GM08714 (cell line): Measurements from ENCODE around the gene SPON1.
"Not testable (repeated sequence)": the region's sequence is repeated elsewhere in the genome, so short reads cannot be mapped to it uniquely, and the experiment has no call there.

ENCODE experiments used
- H3K4me3 ChIP-seq: fragments of 200-500 bp; sonication (Bioruptor generic); 2 replicates; pipeline ENCODE4 v1.5.1; 2014; ENCODE audit warnings: mild to moderate bottlenecking, low read length, inconsistent platforms
- ZNF274 ChIP-seq: IDR thresholded peaks from 2 replicates; pipeline ENCODE4 v1.6.1; 2012; ENCODE audit warnings: mild to moderate bottlenecking, low read depth, low read length

Gene SPON1

DNA sequence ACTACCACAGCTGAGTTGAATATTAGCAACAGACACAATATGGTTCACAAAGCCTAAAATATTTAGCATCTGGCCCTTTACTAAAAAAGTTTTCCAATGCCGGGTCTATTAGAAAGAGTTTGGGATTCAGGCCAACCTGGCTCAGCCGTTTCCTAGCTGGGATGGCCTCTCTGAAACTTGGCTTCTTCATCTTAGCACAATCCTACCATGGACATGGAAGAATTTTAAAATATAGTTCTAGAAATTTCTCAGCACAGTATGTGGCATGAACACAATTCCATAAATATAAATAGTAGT is 292.7 kb downstream of the SPON1 start:
- no peak for TF ChIP-seq ZNF274

DNA sequence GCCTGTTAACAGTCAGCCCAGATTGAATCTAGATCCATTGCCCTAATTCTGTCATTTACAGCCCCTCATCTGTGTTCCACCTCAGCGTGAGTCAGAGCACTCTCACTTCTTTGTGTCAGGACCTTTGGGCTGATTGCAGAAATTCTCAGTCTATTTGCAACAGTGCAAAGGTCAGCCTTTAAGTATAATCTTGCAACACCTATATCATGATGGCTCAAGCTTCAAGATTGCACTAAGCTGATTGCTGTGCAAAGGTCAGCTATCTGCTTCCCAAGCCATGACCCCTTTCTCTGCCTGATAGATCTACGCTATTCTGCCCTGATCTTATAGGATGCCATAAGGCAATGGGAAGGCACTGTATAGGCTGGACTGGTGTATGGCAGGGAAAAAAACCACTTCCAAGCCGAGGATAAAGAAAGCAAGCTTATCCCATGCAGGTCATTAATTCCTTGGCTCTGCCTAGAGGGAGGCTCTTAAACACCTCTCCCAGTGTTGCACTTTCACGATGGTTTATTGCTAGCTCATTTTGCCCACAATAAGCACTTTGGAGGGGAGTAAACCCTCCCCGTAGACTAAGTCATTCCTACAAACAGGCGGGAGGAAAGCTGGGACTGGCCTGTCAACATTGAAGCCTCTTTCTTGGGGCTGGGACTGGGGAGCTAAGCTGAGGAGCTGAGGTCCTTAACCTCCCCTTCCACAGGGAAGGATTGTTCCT is 295.9 kb downstream of the SPON1 start:
- no peak for TF ChIP-seq ZNF274
- no peak overlapping the region for H3K4me3 ChIP-seq

More for the DNA sequence above, 292.7 kb downstream of the SPON1 start:
- no peak overlapping the region for H3K4me3 ChIP-seq

DNA sequence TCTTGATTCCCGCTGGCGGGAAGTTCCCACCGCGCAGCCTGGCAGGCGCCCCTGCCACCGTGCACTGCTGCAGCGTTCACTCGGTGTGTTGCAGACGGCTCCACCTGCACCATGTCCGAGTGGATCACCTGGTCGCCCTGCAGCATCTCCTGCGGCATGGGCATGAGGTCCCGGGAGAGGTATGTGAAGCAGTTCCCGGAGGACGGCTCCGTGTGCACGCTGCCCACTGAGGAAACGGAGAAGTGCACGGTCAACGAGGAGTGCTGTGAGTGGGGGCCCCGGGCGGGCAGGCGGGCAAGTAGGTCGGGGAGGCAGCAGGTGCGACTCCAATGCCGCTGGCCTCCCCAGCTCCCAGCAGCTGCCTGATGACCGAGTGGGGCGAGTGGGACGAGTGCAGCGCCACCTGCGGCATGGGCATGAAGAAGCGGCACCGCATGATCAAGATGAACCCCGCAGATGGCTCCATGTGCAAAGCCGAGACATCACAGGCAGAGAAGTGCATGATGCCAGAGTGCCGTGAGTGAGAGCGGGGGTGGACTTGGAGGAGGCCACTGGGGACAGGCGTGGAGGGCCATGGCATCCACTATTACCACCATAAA is 296.8 kb downstream of the SPON1 start:
- TF ChIP-seq ZNF274, result no peak
- no peak overlapping the region for H3K4me3 ChIP-seq

DNA sequence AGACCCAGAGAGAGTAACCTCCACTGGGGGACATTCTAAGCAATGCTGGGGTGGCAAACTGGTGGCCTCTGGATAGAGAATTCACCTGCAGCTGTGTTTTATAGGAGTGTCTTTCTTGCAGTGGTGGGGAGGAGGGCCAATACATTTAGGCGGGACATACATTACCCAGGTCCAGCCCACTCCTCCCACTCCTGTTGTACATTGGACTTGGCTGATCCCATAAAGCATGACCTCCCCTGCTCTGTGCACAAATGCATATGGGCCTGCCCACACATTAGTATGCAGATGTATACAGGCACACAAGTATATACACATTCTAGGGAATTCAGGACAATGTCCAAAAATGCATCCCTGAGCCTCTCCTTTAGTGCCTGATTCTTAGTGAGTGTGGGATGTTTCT is 297.4 kb downstream of the SPON1 start:
- H3K4me3 ChIP-seq, result no peak overlapping the region
- TF ChIP-seq ZNF274, result no peak

DNA sequence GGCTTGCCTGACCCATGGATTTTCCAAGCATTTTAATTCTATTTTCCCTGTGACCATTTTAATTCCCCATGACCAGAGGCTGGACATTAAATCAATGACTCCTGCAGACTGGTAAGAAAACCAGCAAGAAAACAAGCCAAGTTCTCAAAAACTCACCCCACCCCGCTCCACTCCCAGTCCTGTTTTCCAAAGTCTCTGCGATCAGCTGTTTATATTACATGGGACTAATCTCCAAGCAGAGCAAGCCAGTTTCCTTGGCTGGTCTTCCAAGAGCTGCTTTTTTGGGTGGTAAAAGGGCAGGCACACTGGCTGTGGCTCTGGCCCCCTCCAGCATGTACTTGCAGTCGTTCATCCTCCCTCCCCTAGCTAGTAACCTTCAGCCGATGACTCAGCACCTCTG is 298.5 kb downstream of the SPON1 start:
- H3K4me3 ChIP-seq, result no peak overlapping the region
- no peak for TF ChIP-seq ZNF274

DNA sequence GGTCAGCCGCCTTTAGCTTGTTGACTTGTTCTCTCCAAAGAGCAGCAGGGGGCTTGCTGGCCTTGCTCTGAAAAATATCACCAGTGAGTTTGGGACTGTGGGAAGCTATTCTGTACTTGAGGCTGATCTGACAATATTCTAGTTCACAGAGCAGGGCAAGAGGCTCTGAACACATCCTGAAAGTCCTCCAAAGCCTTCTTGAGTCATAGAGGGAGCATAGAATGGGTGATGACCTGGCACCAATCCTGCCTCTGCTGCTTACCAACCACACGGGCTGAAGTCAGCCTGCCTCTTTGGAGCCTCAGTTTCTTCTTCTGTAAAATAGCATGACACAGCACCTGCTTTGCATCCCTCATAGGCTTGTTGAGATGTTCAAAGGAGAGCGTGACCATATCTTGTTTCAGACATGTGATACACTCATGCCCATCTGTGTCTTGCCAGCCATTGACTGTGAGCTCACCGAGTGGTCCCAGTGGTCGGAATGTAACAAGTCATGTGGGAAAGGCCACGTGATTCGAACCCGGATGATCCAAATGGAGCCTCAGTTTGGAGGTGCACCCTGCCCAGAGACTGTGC is 299.8 kb downstream of the SPON1 start:
- no peak for TF ChIP-seq ZNF274
- H3K4me3 ChIP-seq, result no peak overlapping the region

DNA sequence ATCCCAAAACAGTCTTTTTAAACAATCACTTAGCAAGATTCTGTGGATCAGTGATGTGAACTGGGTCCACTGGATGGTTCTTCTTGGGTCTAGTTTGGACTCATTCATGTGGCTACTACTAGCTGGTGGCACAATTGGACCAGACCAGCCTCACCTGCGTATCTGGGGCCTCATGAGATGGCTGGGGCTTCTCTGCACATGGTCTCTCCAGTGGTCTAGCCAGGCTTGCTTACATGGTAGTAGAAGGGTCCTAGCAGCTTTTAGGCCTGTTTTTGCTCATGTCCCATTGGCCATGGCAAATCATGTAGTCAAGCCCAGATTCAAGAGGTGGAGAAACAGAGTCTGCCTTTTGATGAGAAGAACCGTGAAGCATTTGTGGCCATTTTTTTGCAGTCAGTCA is 302.4 kb downstream of the SPON1 start:
- H3K4me3 ChIP-seq, result no peak overlapping the region
- TF ChIP-seq ZNF274, result no peak

DNA sequence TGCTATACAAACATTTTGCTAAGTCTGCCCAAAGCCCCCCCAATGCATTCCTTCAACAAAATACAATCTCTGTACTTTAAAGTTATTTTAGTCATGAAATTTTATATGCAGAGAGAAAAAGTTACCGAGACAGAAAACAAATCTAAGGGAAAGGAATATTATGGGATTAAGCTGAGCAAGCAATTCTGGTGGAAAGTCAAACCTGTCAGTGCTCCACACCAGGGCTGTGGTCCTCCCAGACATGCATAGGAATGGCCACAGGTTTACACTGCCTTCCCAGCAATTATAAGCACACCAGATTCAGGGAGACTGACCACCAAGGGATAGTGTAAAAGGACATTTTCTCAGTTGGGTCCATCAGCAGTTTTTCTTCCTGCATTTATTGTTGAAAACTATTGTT is 304.1 kb downstream of the SPON1 start:
- TF ChIP-seq ZNF274, result no peak
- H3K4me3 ChIP-seq, result no peak overlapping the region

DNA sequence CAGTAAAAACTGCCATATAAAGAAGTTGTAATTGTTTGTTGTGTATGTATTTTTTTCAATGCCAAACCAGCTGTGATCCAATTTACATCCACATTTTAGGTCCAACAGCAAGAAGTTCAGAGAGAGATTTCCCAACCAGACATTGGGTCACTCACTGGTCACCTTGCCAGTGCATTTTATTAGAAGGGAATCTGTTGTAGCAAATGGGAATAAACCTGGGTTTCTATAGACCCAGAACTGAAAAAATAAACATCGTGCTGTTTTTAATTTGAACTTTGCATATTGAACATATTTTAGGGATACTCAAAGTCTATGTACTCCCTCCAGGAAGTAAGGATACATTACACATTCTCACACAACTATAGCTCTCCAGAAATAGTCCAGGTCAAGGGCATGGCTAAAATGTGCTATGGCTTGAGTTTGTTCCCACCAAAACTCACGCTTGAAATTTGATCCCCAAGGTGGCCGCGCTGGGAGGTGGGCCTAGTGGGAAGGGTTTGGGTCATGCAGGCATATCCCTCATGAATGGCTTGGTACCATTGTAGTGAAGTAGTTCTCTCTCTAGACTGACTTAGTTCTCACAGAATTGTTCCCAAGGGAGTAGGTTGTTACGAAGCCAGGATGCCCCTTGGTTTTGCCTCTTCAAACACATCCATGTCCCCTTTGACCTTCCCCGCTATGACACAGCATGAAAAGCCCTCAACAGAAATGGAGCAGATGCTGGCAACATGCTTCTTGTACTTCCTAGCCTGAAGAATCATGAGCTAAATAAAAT is 305.5 kb downstream of the SPON1 start:
- no peak for TF ChIP-seq ZNF274
- no peak overlapping the region for H3K4me3 ChIP-seq

DNA sequence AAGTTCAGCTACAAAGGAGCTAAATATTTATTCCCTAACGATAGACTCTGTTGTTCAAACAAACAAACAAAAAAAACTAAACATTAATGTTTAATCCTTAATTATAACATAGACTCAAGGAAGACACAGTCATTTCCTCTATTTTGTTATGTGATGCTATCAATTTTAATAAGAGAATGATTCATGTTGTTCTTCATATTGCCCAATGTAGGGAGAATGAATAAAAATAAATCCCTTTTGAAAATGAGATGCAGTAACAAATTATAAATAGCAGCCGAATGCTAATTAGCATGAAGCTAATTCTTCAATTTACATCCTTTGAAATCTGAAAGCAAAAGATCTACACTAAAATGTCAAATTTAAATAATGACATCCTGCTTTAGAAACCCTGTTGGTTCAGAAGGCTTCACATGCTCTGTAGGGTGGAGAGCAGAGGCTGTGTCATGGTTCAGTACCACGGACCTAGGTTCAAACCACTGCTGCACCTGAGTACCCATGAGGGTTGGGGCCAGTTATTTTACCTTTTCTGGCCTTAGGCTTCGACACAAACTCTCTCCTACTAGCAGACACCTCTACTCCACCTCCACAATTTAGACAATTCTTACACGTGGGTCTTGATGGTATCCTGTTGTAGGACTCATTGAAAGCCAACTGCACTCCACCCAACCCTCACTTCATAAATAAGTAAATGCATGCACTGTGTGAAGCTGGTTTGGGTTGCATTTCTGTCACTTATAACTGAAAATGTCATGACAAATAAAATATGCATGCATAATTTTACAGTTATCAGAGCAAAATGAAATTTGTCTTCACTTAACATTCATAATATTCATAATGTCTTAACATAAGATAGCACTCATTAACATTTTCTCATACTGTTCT is 307.4 kb downstream of the SPON1 start:
- H3K4me3 ChIP-seq, result peak overlapping the region; percentile 31; the same call in 1 of the 2 replicates
- TF ChIP-seq ZNF274, result no peak

DNA sequence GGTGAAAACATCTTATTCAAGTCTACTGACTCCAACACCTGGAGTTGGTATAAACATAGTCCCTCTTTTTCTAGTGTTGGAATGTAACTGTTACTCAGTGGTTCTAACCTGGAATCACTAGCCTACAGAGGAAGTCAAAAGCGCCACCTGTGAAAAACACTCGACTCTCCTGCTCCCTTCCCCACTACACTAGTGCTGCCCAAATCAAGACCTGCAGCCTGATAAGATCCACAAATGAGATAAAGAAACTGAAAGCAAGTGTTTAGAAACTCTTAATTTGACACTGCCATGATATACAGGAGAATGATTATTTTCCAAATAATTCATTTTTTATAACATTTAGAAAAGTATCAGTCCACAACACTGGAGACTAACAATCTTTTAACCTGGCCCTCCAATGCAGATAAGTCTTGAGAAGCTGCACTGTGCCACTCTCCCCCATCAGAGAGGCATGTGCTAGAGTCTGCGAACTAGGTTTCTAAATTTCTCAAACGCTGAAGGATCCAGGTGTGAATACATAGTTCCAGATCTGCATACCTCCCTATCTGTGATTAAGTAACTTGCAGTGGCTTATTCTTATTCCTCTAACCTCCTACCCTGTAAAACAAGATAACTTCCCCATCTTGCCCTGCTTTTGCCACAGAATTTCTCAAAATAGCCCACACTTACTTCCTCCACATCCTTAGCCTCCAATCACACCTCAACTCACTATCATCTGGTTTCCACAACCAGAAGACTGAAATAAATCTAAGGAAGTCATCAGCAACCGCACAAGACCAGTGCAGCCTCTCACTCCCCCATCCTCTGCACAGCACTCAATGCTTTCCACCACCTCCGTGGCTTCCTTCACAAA is 308.4 kb downstream of the SPON1 start:
- H3K4me3 ChIP-seq, result peak overlapping the region; percentile 52; the same call in 1 of the 2 replicates
- TF ChIP-seq ZNF274, result no peak

DNA sequence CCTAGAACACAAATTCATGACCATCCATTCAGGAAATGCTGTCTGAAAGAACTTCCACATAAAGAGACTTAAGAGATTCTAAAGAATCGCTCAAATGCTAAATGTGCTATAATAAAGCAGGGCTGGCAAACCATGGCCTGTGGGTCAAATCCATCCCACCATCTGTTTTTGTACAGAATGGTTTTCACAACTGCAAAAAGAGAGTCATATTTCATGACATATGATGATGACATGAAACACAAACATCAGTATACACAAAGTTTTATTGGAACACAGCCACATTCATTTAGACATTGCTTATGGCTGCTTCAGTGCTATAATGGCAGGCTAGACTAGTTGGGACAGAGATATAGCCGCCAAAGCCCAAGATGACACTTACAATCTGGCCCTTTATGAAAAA is 311.4 kb downstream of the SPON1 start:
- TF ChIP-seq ZNF274, result no peak

DNA sequence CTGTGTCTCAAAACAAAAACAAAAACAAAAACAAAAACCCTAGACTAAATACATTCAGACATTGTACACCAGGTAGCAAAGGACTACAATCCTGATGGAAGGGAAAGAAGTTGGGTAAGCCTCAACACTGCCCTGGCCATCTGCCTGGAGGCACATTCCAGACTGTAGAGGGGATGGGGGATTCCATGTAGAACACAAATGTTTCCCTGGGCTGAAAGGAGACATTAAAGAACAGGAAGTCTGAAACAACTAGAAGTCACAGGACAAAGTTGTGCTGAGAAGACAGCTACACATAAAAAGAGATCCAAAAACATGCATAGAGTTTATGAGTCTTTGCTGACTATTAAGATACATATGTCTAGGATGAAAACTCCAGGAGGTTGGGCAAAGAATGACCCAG is 312.6 kb downstream of the SPON1 start:
- no peak overlapping the region for H3K4me3 ChIP-seq
- no peak for TF ChIP-seq ZNF274

More for the DNA sequence above, 311.4 kb downstream of the SPON1 start:
- H3K4me3 ChIP-seq, result no peak overlapping the region

DNA sequence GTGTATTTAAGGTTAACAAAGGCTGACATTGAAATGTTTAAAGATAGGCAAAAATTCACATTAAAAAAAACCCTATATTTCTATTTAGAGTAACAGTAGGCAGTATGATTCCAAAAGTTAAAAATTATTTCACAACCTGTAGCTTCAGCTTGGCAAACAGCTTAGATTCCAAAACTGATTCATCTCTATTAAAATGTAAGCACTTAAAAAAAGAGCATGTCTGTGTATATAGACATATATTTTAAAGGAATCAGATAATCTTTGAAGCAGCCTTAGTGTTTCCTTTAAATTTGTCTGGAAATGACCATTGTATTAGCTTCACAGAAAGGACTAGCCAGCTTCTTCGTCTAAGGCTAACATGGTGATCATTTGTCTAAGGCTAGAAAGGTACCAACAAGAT is 316.3 kb downstream of the SPON1 start:
- not testable (repeated sequence) for H3K4me3 ChIP-seq
